ENCODE measurements around the gene PPIB. TPM values are rescaled to one million over a fixed set of nuclear protein-coding genes. Genes with fewer than 3 reads are reported as not detected.

PPIB gene
- total RNA-seq, 1 experiment from 2014 or later = 627 TPM

DNA sequence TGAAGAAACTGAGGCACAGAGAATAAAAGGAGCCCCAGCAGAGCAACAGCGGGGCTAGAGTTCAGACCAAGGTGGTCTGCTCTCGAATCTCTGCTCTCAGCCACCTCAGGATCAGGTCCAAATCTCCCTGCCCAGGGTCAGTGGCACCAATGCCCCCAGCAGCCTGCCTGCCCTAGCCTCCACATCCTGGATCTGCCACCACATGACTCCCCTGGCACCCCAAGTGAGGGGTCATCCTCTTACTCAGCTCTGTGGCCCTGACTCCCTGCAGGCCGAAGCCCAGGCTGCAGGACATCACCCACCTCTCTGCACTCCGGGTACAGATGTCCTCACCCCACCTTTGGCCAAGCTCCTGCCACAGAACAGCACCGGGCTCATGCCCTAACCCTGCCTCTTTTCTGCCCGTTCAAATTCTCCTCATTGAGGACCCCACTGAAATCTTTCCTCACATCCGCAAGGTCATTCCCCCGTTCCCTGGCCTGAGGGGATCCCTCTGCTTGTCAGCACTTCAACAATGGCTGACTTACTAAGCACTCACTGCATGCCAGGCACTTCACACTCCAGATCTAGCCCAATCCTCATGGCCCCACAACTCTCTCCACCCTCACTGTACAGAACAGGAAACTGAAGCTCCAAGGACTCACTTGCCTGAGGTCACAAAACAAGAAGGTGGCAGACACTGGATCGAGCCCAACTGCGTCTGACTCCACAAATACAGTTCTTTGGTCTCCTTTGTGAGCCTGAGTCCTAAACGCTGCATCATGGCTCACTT, 4.3 kb downstream of the PPIB start:
- no peak for DNase-seq (ENCODE audit: low spot score)

- no peak for DNase-seq (ENCODE audit: low spot score)
Observed at GRCh38 chr15:64157599-64158125, 5.2 kb downstream of the PPIB start.

GRCh38 chr15:64156652-64157331, 6.0 kb downstream of the PPIB start:
- DNase-seq (ENCODE audit: low spot score) = no peak

GRCh38 chr15:64155802-64156651, 6.8 kb downstream of the PPIB start:
- DNase-seq (ENCODE audit: low spot score) = no peak

DNA sequence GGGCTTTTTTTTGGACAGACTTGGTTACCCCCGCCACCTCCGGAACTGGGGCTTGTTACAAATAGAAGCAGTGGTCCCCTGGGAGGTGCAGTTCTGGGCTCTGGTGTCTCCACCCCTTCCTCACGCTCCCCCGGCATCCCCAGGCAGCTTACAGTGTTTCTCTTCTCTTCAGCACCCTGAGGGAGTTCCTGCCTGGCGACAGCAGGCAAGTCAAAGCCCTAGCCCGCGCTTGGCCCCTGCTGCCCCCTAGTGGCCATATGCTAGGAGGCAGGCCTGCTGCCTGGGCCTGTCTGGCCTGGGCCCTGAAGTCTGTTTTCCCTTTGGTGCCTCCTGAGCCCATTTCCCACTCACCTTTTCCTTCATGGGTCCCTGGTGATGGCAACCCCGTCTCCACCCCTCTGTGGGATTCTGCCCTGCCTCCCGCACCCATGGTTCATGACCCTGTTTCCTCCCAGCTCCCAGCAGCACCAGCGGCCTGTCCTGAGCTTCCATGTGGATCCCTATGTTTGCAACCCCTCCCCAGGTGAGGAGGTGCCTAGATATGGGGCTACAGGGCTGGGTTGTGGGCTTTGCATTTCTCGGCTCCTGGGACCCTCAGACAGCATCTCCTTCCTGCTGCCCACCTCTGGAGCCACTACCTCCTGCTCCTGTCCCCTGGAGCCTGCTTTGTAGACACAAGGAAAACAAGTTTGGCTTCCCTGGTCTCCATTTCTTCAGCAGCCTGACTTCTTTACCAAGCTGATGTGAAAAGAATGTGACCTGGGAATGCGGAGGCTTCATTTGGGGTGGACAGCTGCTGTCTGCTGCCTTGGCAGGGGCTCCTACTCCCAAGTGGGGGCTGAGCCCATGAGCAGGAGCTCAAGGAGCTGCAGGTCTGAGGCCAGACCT, 9.1 kb downstream of the PPIB start:
- peak; percentile 96 for DNase-seq (ENCODE audit: low spot score)

DNA sequence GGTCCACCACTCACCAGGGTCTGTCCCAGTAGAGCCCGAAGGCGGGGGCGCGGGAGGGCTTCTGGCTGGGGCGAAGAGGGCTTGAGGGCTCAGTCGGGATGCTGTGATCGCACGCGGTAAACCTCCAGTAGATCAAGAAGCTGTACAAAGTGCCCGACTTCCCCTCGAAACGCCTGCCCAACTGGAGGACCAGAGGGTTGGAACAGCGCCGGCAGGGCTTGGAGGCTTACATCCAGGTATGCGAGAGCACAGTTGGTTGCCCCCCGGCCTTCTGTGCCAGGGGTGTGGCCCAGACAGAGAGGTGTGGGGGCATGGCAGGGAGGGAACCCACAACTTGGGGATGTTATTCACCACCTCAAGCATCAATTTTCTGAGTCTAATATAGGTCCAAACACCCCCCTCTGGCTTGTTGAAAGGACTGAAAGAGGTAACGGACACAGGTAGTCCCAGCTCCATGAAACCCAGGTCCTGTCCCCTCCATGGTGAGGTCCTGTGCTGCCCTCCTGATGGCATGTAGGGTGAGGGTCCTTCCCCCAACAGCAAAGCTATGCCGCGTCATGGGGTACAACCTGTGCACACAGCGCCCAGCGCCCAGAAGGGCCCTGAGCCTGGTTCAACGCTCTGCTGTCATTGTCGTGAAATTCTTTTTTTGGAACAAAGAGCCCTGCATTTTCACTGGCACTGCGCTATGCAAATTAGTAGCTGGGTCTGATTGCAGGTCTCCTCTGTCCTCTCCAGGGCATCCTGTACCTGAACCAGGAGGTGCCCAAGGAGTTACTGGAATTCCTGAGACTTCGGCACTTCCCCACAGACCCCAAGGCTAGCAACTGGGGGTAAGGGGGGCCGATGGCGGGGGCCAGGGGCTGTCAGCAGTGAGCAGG, 10.1 kb downstream of the PPIB start:
- DNase-seq (ENCODE audit: low spot score) = no peak

DNA sequence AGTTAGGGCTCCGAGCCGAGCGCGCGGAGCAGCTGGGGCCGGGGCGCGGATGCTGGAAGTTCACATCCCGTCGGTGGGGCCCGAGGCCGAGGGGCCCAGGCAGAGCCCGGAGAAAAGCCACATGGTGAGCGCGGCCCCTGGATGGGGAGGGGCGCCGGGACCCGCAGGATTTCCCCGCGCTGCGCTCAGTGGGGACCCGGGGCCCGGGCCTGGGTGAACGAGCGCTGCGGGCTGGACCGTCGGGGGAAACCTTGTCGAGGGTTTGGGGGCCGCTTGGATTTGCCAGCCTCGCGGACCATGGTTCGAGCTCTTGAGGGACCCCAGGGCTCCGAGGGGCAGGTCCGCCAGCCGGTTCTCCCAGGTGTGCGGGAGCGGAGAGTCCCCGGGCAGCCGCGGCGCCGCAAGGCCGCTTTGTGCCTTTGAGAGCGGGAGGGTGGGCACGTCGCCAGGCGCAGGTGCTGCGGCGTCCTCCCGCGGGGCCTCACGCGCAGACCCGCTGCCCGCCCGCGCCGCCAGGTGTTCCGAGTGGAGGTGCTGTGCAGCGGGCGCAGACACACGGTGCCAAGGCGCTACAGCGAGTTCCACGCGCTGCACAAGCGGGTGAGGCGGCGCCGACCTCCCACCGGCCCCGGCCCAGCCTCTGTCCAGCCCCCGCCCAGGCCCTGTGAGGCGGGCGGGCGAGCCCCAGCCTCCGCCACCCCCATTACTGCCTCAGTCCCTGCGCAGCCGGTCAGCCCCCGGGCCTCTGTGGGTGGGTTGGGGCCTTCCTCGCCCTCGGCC, 10.9 kb downstream of the PPIB start, which contains the start of gene SNX22:
Gene SNX22, plus strand, starts transcription at position 5 of the 780 bp plus-strand sequence. Its CDS starts 45 bp downstream, at position 50.
- no peak for DNase-seq (ENCODE audit: low spot score)

- DNase-seq (ENCODE audit: low spot score) = no peak
Observed at GRCh38 chr15:64149893-64150578, 12.8 kb downstream of the PPIB start.

GRCh38 chr15:64149424-64149823, 13.4 kb downstream of the PPIB start:
- DNase-seq (ENCODE audit: low spot score) = peak; percentile 45

GRCh38 chr15:64148581-64148980, 14.2 kb downstream of the PPIB start:
- no peak for DNase-seq (ENCODE audit: low spot score)

- DNase-seq (ENCODE audit: low spot score) = no peak
Observed at GRCh38 chr15:64148168-64148567, 14.7 kb downstream of the PPIB start.

DNA sequence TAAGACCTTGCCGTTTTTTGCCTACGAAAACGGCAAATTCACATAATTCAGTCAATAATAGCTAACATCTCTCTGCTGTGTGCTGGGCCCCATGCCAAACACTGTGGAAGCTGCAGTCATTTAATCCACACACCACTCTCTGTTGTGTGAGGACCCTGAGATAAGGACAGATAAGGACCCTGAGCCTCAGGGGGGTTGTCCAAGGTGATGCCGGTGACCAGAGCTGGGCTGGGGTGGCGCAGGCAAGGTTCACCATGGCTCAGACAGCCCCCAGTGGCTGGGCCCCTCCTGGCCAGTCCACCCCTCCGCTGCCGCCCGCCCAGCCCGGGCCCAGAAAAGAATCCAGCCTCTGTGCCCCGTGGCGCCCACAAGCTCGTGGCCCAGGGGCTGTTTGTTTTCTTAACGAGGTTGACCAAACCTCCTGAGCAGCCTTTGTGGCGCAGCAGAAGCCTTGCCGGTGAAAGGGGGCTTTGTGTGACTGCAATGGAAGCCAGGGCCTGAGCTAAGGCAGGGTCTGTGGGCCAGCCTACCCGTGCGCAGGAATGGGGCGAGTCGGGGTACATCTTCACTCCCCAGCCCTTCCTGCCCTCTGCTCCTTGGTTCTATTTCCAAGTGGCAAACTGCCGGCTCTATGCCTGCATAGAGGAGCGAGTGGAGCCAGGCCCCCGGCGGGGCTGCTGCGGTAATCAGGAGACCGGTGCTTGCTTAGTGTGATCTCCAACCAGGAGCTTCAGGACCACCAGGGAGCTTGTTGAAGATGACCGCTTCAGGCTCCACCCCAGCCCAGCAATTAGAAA, 15.7 kb downstream of the PPIB start:
- DNase-seq (ENCODE audit: low spot score) = no peak

- DNase-seq (ENCODE audit: low spot score) = no peak
Observed at GRCh38 chr15:64146520-64146884, 16.3 kb downstream of the PPIB start.

GRCh38 chr15:64146041-64146440, 16.8 kb downstream of the PPIB start:
- no peak for DNase-seq (ENCODE audit: low spot score)

- no peak for DNase-seq (ENCODE audit: low spot score)
Observed at GRCh38 chr15:64144565-64145281, 18.1 kb downstream of the PPIB start.

- no peak for DNase-seq (ENCODE audit: low spot score)
Observed at GRCh38 chr15:64144192-64144564, 18.6 kb downstream of the PPIB start.

DNA sequence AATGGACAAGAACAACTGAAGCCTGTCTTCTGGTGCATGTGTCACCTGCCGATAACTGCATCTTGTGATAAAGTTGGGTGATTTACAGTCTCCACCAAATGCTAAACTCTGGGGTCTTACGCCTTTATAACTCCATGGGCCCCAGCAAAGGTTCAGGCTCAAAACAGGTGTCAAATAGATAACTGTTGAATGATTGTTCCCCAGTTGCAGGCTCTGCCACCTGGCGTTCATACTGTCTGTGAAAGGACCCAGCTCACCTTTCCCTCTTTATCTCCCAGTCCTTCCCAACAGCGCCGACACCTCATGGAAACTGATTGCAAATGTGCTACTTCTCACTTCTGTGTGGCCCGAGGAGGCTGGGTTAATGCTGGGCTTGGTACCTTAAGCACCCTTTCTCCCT, 19.5 kb downstream of the PPIB start:
- DNase-seq (ENCODE audit: low spot score) = no peak

Measured in HT-29 (cell line).